VCaP (cell line): Measurements from ENCODE around the gene LDLRAD3.

Experiments
- H3K27ac ChIP-seq: fragments of 450-650 bp; 2 replicates; pipeline ENCODE4 v1.5.1; 2017
- TF ChIP-seq, protein P1 (sequence below): fragments of 450-650 bp; conservative IDR thresholded peaks from 2 replicates; pipeline ENCODE4 v1.5.1; 2017; ENCODE audit warnings: mild to moderate bottlenecking, moderate library complexity

The LDLRAD3 gene

DNA sequence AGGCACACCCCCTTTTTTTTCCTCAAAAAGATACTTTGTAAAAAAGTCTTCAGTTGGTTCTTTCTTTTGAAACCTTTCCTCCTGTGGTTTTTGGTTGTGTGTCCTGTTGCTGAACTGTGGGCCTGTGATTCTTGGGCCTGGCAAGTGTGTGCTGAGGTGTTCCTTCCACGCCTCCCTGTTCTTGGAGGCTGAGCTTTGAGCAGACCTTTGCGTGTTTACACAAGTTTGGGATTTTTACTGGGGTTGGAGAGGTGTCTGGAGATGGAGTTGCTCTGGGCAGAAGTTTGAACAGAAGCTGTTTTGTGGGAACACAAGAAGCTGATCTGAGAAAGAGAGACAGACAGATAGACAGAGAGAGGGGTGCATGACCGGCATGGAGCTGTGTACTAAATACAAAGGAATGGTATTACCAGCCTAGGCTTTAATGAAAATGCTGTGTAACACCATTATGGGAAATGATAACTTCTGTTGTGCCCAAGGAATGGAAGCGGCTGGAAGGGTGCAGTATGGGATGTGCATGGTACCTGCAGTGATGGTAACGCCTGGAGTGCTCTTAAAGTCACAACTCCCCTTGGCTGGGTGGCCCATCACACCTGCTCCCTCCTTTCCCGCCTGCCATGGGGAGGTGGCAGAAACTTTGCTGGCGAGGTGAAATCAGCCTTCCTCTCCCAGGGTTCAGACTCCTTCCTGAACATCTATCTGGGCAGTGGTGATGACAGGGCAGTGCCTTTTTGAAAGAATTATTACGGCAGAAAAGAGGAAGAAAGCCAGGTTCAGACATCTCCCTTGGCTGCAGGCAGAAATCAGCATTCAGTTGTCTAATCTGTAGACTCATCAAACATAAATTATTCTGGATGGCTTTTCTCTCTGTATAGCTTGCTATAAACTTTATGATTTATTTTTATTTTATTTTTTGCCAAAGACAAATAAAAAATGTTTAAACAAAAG, 70.4 kb downstream of the LDLRAD3 start:
- TF ChIP-seq, protein P1, sequence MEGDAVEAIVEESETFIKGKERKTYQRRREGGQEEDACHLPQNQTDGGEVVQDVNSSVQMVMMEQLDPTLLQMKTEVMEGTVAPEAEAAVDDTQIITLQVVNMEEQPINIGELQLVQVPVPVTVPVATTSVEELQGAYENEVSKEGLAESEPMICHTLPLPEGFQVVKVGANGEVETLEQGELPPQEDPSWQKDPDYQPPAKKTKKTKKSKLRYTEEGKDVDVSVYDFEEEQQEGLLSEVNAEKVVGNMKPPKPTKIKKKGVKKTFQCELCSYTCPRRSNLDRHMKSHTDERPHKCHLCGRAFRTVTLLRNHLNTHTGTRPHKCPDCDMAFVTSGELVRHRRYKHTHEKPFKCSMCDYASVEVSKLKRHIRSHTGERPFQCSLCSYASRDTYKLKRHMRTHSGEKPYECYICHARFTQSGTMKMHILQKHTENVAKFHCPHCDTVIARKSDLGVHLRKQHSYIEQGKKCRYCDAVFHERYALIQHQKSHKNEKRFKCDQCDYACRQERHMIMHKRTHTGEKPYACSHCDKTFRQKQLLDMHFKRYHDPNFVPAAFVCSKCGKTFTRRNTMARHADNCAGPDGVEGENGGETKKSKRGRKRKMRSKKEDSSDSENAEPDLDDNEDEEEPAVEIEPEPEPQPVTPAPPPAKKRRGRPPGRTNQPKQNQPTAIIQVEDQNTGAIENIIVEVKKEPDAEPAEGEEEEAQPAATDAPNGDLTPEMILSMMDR, result no peak
- H3K27ac ChIP-seq, result no peak overlapping the region

DNA sequence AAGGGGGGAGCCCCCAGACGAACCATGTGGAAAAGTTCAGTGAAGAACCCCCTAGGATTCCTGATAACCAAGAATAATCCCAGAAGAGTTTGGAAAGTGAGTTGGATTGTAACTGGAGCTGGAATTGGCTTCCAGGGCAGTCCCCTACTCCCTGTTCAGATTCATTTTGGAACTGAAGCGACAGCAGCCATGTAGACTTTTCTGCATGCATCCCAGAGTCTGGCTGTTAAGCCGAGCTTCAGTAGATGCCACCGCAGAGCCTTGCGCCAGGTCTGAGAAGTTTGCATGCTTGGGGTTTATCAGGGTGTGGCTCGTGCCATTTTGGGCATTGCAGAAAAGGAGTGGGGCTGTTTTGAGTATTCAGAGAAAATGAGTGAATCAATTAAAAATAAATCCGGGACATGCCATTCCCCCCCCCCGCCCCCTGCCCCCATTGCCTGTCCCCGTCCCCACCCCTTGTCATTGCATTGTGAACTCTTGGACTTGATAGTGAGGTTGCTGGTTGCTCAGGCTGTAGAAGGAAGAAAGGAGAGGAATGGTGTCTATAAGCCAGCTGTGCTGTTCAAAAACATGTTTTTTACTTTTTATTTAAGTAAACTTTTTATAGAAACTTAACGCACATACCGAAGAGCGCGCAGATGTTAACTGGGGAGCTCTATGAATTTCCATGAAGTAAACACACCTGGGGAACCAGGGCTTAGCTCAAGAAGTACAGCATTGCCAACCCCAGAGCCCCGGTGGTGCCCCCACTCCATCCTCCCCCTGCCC, 71.2 kb downstream of the LDLRAD3 start:
- TF ChIP-seq, protein P1, result no peak
- no peak overlapping the region for H3K27ac ChIP-seq

DNA sequence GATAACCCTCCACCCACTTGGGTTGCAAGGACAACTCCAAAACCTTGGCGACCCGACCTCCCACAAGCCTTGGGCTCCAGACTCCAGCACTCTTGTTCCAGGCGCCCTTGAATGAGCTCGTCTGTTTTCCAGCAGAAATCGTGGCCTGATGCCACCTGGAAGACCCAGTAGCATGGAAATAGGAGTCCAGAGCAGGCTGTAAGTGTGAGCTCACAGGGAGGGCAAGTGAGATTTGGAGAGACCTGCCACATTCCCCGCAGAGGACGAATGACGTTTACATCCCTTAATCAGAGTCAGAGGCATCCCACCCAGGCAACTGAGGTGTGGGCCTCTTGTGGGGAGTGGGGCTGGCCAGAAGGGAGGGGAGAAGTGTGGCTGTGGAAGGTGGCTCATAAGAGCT, 71.9 kb downstream of the LDLRAD3 start:
- TF ChIP-seq, protein P1, result no peak
- no peak overlapping the region for H3K27ac ChIP-seq

DNA sequence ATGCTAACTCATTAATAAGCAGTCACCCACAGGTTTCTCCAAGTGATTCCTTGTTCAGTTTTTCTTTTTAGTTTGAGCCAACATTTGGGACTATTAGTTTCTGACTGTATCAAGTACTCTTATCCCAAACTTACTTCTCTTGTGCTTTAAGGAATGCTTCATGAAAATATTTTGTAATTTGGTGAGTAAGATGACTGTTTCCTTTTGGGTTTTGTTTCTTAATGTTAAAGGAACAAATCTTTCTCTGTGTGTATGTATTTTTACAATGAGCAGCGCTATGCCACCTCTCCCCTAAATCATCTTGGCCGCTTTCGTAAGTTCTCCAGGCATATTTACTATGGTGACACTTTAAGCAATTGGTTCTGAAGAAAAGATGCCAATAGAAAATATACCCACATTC, 72.4 kb downstream of the LDLRAD3 start:
- no peak overlapping the region for H3K27ac ChIP-seq
- TF ChIP-seq, protein P1, result no peak

DNA sequence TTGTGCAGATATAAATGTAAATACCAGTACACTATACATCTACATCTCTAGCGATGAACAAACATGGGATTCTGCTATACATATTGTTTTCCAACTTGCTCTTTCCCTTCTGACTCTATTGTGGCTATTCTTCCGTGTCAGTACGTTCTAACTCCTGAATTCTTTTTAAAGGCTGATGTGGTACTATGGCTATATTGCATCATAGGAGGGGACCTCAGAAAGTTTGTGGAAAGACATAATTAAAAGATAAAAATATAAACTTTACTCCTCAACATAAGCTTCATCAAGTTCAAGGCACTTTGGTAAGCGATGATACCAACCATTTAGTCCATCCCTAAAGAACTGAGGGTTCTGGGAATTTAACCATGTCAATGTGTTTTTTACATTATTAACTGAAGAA, 72.8 kb downstream of the LDLRAD3 start:
- TF ChIP-seq, protein P1, result no peak

DNA sequence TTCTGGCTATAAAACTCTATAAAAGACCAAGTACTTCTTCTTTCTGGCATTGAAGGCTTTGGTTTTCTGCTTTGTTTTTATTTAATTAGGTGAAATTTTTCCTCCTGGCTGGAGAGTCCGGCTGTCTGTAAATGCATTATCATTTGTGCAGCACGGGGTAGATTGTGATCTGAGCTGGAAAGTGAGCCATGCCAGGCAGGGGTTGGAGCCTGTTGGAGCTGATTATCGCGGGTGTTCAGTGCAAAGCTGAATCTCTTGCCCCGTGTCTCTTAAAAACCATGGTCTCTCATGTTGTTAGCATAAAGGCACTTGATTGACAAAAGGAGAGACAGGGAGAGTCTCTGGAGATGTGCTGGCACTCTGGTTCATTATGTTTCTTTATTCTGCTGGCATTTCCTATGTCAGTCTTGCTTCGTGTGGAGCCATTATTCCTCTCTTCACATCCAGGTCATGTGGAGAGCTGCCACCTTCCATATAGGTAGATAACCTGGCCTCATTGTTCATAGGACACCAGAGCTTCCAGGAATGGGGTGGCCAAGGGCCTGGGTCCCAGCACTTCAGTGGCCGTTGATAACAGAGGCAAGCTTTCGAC, 75.2 kb downstream of the LDLRAD3 start:
- no peak overlapping the region for H3K27ac ChIP-seq
- TF ChIP-seq, protein P1, result no peak

More for the DNA sequence above, 72.8 kb downstream of the LDLRAD3 start:
- H3K27ac ChIP-seq, result no peak overlapping the region

DNA sequence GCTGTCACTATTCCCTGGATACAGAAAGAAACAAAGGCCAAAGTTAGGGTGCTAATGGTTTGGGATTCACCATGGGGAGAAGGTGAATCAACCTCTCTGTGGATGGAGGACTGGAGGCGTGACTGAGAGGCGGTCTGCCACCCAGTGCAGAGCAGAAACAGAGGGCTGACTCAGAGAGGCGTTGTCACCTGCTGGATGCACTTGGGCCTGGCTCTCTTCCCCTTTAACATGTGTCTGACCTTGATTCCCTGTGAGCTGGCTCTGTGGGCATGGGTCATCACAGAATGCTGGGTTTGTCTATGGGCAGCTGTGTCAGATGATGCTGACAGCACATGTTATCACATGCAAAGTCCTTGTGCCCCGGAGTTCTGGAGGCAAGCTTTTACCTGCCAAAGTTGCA, 75.9 kb downstream of the LDLRAD3 start:
- TF ChIP-seq, protein P1, result no peak
- no peak overlapping the region for H3K27ac ChIP-seq
